ENCODE data around the gene KLHL36.

GRCh38 chr16:84603940-84604339, 44.4 kb upstream of the KLHL36 start:
- TF ChIP-seq POLR2AphosphoS5 (IDR thresholded peaks at IDR 0.05; ENCODE audit: low read depth, low read length) (no peak), POLR2A (IDR thresholded peaks at IDR 0.05; ENCODE audit: low read depth, low read length) (no peak)
